Measurements from ENCODE around the gene AIFM1. TPM values are rescaled to one million over a fixed set of nuclear protein-coding genes. Genes with fewer than 3 reads are reported as not detected.
A peak's percentile ranks its signal among the peaks of the same experiment; 100 is the strongest.

The AIFM1 gene
- total RNA-seq (2012; rRNA removed) (22.0 and 31.1 TPM in 2 replicates), polyA plus RNA-seq (2012; rRNA removed) (25.0 and 27.4 TPM in 2 replicates), Bru-seq, nascent RNA (percentile 59 among the genes with signal in this experiment), BruChase-seq, experiment 1, labeled RNA remaining after a 6-hour chase (percentile 74 among the genes with signal in this experiment), BruChase-seq, experiment 2, labeled RNA remaining after a 2-hour chase (percentile 67 among the genes with signal in this experiment)
- 10.9 and 19.3 TPM in 2 replicates for polyA plus RNA-seq (2012; cell fraction: cytosol; rRNA removed)
- polyA plus RNA-seq (2012; cell fraction: nucleus; rRNA removed; ENCODE audit: low replicate concordance), result 3.6 and 15.7 TPM in 2 replicates
- long read RNA-seq, transcript AIFM1-201 (16 exons, 2,260 nt), result major isoform, 52 of 64 reads
- long read RNA-seq, partial matches to known transcripts, result 12 of 64 reads
- long read RNA-seq, other reads (novel, unspliced or antisense), result 0 of 64 reads

DNA sequence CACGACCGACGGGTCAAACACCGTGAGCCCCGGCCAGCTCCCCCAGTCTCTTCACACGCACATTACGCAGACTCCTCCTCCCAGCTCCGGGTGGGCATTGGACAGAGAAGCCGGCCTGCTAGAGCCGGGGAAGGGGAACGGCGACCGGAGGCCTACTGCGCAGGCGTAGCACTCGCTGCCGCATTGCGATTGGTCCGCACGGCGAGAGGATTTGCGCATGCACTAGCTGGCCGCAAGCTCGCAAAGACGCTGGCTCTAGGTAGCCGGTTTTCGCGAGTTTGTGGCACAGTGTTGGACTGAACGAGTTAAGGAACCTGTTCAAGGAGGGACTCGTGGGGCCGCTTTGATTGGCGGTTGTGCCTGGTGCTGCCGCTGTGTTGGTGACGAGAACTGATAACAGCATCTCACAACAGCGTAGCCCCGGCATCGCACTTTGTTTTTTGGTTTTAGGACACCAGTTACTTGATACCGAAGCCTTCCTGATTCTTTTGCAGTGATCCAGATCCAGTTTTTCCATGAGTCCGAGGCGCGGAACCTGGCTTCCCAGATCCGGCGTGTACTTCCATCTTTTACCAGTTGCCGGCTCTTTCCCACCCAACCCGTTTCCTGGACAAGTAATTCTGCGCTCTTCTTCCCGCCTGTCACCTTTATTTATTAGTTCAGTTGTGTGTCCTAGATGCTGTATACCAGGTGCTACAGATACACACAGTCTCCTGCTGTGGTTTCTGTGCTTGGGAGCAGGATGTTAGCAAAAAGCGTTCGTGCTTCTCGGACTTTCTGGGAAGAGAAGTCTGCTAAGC lies at the start of gene AIFM1:
Gene AIFM1, minus strand, starts transcription at position 139 of the 800 bp plus-strand sequence. CDS start 185 bp downstream, outside the sequence.
- peak within 1 kb of the TSS; percentile 67 for H3K4me3 ChIP-seq (ENCODE audit: insufficient read depth, low read depth, low read length)
- H2BK5ac ChIP-seq (ENCODE audit: low read depth, low read length, poor library complexity, severe bottlenecking), result peak within 1 kb of the TSS; percentile 77
- H3K9me1 ChIP-seq (ENCODE audit: insufficient read depth, low read length), result no peaks in the 10 kb centered on the region
- no peaks in the 10 kb centered on the region for H3K36me3 ChIP-seq (ENCODE audit: control insufficient read depth, insufficient read depth, low read length)
- no peaks in the 10 kb centered on the region for H4K20me1 ChIP-seq (ENCODE audit: insufficient read depth, low read length)
- WGBS, 2 experiments (ENCODE audit: extremely low coverage in 2 of 2, insufficient read length in 1 of 2), result 45% methylated on average over 10 of the region's 50 CpGs; no CpG with 5 or more reads in 1 of the 2 experiments
- peak within 1 kb of the TSS; percentile 32; the same call in 1 of the 2 replicates for H2BK120ac ChIP-seq (ENCODE audit: low read depth, low read length)
- in situ Hi-C loops (cut with MboI; ENCODE audit: low sequenced_read_pairs), result no loop called here
- ChIA-PET CTCF (no interaction called here), POLR2A (ENCODE audit: unreplicated experiment) (interaction anchor here (0.5 kb wide), 1 partner anchor 14 kb away, joined by 3 read pairs; no protein-coding TSS in a partner anchor)
- H3K9ac ChIP-seq (ENCODE audit: low read depth, low read length), result peak within 1 kb of the TSS; percentile 80
- intact Hi-C loops (cut with micrococcal nuclease), result no loop called here
- no peaks in the 10 kb centered on the region for H3K4me1 ChIP-seq (ENCODE audit: control insufficient read depth, insufficient read depth, low read length)
- ATAC-seq (ENCODE audit: low read depth), result peak; percentile 96
- H3K4ac ChIP-seq (ENCODE audit: low read depth, low read length), result peak within 1 kb of the TSS; percentile 73
- peak within 1 kb of the TSS; percentile 47; the same call in 1 of the 2 replicates for H4K91ac ChIP-seq (ENCODE audit: insufficient read depth, low read depth, low read length)
- H3K14ac ChIP-seq (replicated peaks; ENCODE audit: low read depth, low read length), result peak within 1 kb of the TSS; percentile 68
- H3K4me2 ChIP-seq (ENCODE audit: low read depth, low read length), result peak within 1 kb of the TSS; percentile 94
- peak within 1 kb of the TSS; percentile 93 for H2AFZ ChIP-seq (replicated peaks; ENCODE audit: low read length, poor library complexity)
- peak within 1 kb of the TSS; percentile 63 to 76 for H4K8ac ChIP-seq (ENCODE audit: low read depth in 2 of 2, low read length in 2 of 2)
- TF ChIP-seq MAFK (IDR thresholded peaks at IDR 0.05; ENCODE audit: low read depth, low read length), result no peak
- TF ChIP-seq, protein P1, sequence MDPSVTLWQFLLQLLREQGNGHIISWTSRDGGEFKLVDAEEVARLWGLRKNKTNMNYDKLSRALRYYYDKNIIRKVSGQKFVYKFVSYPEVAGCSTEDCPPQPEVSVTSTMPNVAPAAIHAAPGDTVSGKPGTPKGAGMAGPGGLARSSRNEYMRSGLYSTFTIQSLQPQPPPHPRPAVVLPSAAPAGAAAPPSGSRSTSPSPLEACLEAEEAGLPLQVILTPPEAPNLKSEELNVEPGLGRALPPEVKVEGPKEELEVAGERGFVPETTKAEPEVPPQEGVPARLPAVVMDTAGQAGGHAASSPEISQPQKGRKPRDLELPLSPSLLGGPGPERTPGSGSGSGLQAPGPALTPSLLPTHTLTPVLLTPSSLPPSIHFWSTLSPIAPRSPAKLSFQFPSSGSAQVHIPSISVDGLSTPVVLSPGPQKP (IDR thresholded peaks at IDR 0.05; ENCODE audit: borderline replicate concordance, low read depth, low read length), result no peak
- TF ChIP-seq MAZ (IDR thresholded peaks at IDR 0.05; ENCODE audit: borderline replicate concordance, low read depth, low read length), result no peak; the same call in 1 of the 2 replicates
- peak; percentile 7; the same call in 1 of the 2 replicates for TF ChIP-seq MXI1 (IDR thresholded peaks at IDR 0.05; ENCODE audit: borderline replicate concordance, low read depth, low read length)
- no peak for TF ChIP-seq RFX5 (IDR thresholded peaks at IDR 0.05; ENCODE audit: low read depth, low read length)
- 0 out of 3 replicates have a peak within 1 kb of the TSS, but pooled peaks have one; percentile 46 for H2BK15ac ChIP-seq (ENCODE audit: low read depth, low read length)
- H2BK20ac ChIP-seq (ENCODE audit: low read depth, low read length), result no peak within 1 kb of the TSS
- peak; percentile 94 for DNase-seq
- H3K27ac ChIP-seq (ENCODE audit: insufficient read depth, low read length), result peak within 1 kb of the TSS; percentile 85
- peak within 1 kb of the TSS; percentile 57 for H3K23ac ChIP-seq (ENCODE audit: low read depth, low read length)
- H2AK9ac ChIP-seq (replicated peaks; ENCODE audit: low read depth, low read length, poor library complexity), result peak within 1 kb of the TSS; percentile 80
- no TSS peak for BruUV-seq (replicated peaks)
- peak within 1 kb of the TSS; percentile 22; the same call in 1 of the 2 replicates for H3K18ac ChIP-seq (ENCODE audit: low read depth, low read length)
- peaks cover 7 to 8% of the 10 kb centered on the region in 2 experiments; a peak in 2 of 4 replicates for H3K79me1 ChIP-seq (ENCODE audit: low read depth in 1 of 2, low read length in 2 of 2)
- peak within 1 kb of the TSS; percentile 35; the same call in 1 of the 2 replicates for H2AK5ac ChIP-seq (ENCODE audit: low read depth, low read length)
- H3K56ac ChIP-seq (ENCODE audit: extremely low read depth, insufficient read depth, low read length), result peak within 1 kb of the TSS; percentile 76
- H3K27me3 ChIP-seq (ENCODE audit: control insufficient read depth, insufficient read depth, low read length), result no peaks in the 10 kb centered on the region
- dilution Hi-C loops (cut with HindIII; ENCODE audit: low sequenced_read_pairs, unreplicated experiment), result no loop called here
- H4K5ac ChIP-seq (ENCODE audit: low read depth, low read length), result peak within 1 kb of the TSS; percentile 29; the same call in 1 of the 2 replicates
- no peaks in the 10 kb centered on the region for H3K9me3 ChIP-seq (ENCODE audit: control insufficient read depth, insufficient read depth, low read length)

Data from IMR-90 (cell line).